SK-N-SH (cell line): ENCODE results near the gene FAM162A.

ENCODE experiments used
- CHD2 ChIP-seq: fragments of 150-350 bp; IDR thresholded peaks from 2 replicates; pipeline ENCODE4 v1.6.1; 2018; ENCODE audit warnings: low read length; ENCODE audit not compliant: partially characterized antibody
- EP300 ChIP-seq, 2 experiments: IDR thresholded peaks; 2 replicates each; pipeline versions ENCODE4 v1.4.0 to v1.6.1; 2012; ENCODE audit warnings: borderline replicate concordance in 1 of 2, low read depth in 1 of 2, low read length in 1 of 2
- FOXM1 ChIP-seq: IDR thresholded peaks from 2 replicates; pipeline ENCODE4 v1.4.0; 2012; ENCODE audit warnings: low read depth, mild to moderate bottlenecking
- GATA2 ChIP-seq: sonication (generic); formaldehyde crosslinking; IDR thresholded peaks from 2 replicates; pipeline ENCODE4 v1.5.0; 2020; ENCODE audit warnings: mild to moderate bottlenecking, missing genetic modification reagents
- NFIC ChIP-seq: IDR thresholded peaks from 2 replicates; pipeline ENCODE4 v1.4.0; 2012; ENCODE audit warnings: borderline replicate concordance
- NRF1 ChIP-seq: IDR thresholded peaks from 2 replicates; pipeline ENCODE4 v1.6.1; 2012; ENCODE audit warnings: low read depth, mild to moderate bottlenecking, low read length
- POLR2AphosphoS5 ChIP-seq: IDR thresholded peaks from 2 replicates; pipeline ENCODE4 v1.6.1; 2012; ENCODE audit warnings: low read depth, low read length
- REST ChIP-seq: IDR thresholded peaks from 2 replicates; pipeline ENCODE4 v1.6.1; 2012; ENCODE audit warnings: mild to moderate bottlenecking, low read depth, low read length, moderate library complexity
- RFX5 ChIP-seq: IDR thresholded peaks from 2 replicates; pipeline ENCODE4 v1.6.1; 2012; ENCODE audit warnings: mild to moderate bottlenecking, improper control_type of control experiment, low read length
- TAF1 ChIP-seq: IDR thresholded peaks from 2 replicates; pipeline ENCODE4 v1.6.1; 2012; ENCODE audit warnings: low read depth, mild to moderate bottlenecking, low read length, moderate library complexity, borderline replicate concordance
- TCF12 ChIP-seq: IDR thresholded peaks from 2 replicates; pipeline ENCODE4 v1.4.0; 2012
- ZBTB33 ChIP-seq: IDR thresholded peaks from 2 replicates; pipeline ENCODE4 v1.4.0; 2012; ENCODE audit warnings: low read depth, borderline replicate concordance
- TF ChIP-seq, protein P1 (sequence below): fragments of 200-600 bp; sonication (generic); IDR thresholded peaks from 2 replicates; pipeline ENCODE4 v1.6.1; 2017; ENCODE audit warnings: antibody characterized with exemption, mild to moderate bottlenecking, moderate library complexity
- TF ChIP-seq, protein P2 (sequence below): IDR thresholded peaks from 2 replicates; pipeline ENCODE4 v1.4.0; 2012; ENCODE audit warnings: low read depth

- TF ChIP-seq, protein P1, sequence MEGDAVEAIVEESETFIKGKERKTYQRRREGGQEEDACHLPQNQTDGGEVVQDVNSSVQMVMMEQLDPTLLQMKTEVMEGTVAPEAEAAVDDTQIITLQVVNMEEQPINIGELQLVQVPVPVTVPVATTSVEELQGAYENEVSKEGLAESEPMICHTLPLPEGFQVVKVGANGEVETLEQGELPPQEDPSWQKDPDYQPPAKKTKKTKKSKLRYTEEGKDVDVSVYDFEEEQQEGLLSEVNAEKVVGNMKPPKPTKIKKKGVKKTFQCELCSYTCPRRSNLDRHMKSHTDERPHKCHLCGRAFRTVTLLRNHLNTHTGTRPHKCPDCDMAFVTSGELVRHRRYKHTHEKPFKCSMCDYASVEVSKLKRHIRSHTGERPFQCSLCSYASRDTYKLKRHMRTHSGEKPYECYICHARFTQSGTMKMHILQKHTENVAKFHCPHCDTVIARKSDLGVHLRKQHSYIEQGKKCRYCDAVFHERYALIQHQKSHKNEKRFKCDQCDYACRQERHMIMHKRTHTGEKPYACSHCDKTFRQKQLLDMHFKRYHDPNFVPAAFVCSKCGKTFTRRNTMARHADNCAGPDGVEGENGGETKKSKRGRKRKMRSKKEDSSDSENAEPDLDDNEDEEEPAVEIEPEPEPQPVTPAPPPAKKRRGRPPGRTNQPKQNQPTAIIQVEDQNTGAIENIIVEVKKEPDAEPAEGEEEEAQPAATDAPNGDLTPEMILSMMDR: no peak
- TF ChIP-seq RFX5 (no peak), NFIC (no peak), REST (no peak), EP300 (IDR thresholded peaks at IDR 0.05; ENCODE audit: borderline replicate concordance in 1 of 2, low read depth in 1 of 2, low read length in 1 of 2) (no peak), TAF1 (no peak), GATA2 (no peak), FOXM1 (no peak), NRF1 (no peak), TCF12 (no peak), CHD2 (no peak), ZBTB33 (no peak), POLR2AphosphoS5 (no peak)
- TF ChIP-seq, protein P2, sequence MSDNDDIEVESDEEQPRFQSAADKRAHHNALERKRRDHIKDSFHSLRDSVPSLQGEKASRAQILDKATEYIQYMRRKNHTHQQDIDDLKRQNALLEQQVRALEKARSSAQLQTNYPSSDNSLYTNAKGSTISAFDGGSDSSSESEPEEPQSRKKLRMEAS: no peak
Measured at GRCh38 chr3:122414391-122414790, 30.4 kb downstream of the FAM162A start.
